PC-9 (cell line): Measurements from ENCODE around the gene RREB1.

Experiments used
- EZH2 ChIP-seq: fragments of 200-600 bp; sonication (generic); IDR thresholded peaks from 2 replicates; pipeline ENCODE4 v1.8.0; 2017; ENCODE audit warnings: antibody characterized with exemption, low read depth
- TF ChIP-seq, protein P1 (sequence below): fragments of 200-600 bp; sonication (generic); conservative IDR thresholded peaks from 2 replicates; pipeline ENCODE4 v1.6.1; 2017; ENCODE audit warnings: mixed run types, antibody characterized with exemption, mild to moderate bottlenecking, moderate library complexity

DNA sequence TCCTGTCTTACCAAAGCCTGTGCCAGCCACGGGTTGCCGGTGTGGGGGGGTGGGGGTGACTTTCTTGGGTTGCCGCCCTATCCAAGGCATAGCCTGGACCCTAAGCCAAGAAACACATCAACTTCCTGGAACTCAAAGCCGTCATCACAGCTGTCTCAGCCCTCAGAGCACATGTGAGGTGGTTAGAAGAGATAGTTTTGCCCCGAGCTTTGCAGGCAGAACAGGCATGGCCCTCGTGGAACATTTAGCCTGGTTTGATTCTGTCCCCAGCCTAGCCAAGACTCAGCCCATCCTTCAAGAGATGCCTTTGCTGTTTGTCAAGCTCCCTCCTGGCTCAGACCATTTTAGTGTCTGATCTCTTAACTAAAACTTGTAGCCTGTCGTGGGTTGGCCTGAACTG, 64.9 kb downstream of the RREB1 start:
- TF ChIP-seq, protein P1, sequence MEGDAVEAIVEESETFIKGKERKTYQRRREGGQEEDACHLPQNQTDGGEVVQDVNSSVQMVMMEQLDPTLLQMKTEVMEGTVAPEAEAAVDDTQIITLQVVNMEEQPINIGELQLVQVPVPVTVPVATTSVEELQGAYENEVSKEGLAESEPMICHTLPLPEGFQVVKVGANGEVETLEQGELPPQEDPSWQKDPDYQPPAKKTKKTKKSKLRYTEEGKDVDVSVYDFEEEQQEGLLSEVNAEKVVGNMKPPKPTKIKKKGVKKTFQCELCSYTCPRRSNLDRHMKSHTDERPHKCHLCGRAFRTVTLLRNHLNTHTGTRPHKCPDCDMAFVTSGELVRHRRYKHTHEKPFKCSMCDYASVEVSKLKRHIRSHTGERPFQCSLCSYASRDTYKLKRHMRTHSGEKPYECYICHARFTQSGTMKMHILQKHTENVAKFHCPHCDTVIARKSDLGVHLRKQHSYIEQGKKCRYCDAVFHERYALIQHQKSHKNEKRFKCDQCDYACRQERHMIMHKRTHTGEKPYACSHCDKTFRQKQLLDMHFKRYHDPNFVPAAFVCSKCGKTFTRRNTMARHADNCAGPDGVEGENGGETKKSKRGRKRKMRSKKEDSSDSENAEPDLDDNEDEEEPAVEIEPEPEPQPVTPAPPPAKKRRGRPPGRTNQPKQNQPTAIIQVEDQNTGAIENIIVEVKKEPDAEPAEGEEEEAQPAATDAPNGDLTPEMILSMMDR, result no peak
- no peak for TF ChIP-seq EZH2
